GM10847 (cell line): Measurements from ENCODE around the gene STIMATE.

Experiments
- POLR2A ChIP-seq: IDR thresholded peaks from 2 replicates; pipeline ENCODE4 v1.6.1; 2011; ENCODE audit not compliant: insufficient read length; ENCODE audit errors: extremely low read depth

The STIMATE gene

GRCh38 chr3:52827866-52828376, 69.4 kb downstream of the STIMATE start:
- TF ChIP-seq POLR2A: no peak

- TF ChIP-seq POLR2A: no peak
Measured at GRCh38 chr3:52827441-52827840, 69.9 kb downstream of the STIMATE start.

GRCh38 chr3:52824037-52824436, 73.3 kb downstream of the STIMATE start:
- TF ChIP-seq POLR2A: no peak

- no peak for TF ChIP-seq POLR2A
Measured at GRCh38 chr3:52822363-52822762, 75.0 kb downstream of the STIMATE start.

- TF ChIP-seq POLR2A: no peak
Measured at GRCh38 chr3:52820736-52821135, 76.6 kb downstream of the STIMATE start.

- TF ChIP-seq POLR2A: no peak
Measured at GRCh38 chr3:52819936-52820335, 77.4 kb downstream of the STIMATE start.

GRCh38 chr3:52817860-52818259, 79.5 kb downstream of the STIMATE start:
- no peak for TF ChIP-seq POLR2A

GRCh38 chr3:52817221-52817620, 80.1 kb downstream of the STIMATE start:
- TF ChIP-seq POLR2A: no peak

GRCh38 chr3:52816654-52817053, 80.7 kb downstream of the STIMATE start:
- no peak for TF ChIP-seq POLR2A

- TF ChIP-seq POLR2A: no peak
Measured at GRCh38 chr3:52816199-52816598, 81.1 kb downstream of the STIMATE start.

- no peak for TF ChIP-seq POLR2A
Measured at GRCh38 chr3:52813810-52814209, 83.5 kb downstream of the STIMATE start.

- TF ChIP-seq POLR2A: no peak
Measured at GRCh38 chr3:52811452-52812011, 85.8 kb downstream of the STIMATE start.

- no peak for TF ChIP-seq POLR2A
Measured at GRCh38 chr3:52810923-52811322, 86.4 kb downstream of the STIMATE start.

GRCh38 chr3:52809662-52810377, 87.5 kb downstream of the STIMATE start:
- TF ChIP-seq POLR2A: no peak

GRCh38 chr3:52809149-52809548, 88.2 kb downstream of the STIMATE start:
- TF ChIP-seq POLR2A: no peak

- TF ChIP-seq POLR2A: no peak
Measured at GRCh38 chr3:52805270-52806039, 91.9 kb downstream of the STIMATE start.

- no peak for TF ChIP-seq POLR2A
Measured at GRCh38 chr3:52801839-52802238, 95.5 kb downstream of the STIMATE start.

GRCh38 chr3:52800079-52800478, 97.3 kb downstream of the STIMATE start:
- TF ChIP-seq POLR2A: no peak
